Kidney (tissue), 14 donors: ENCODE measurements around the gene FAM222A. TPM values are rescaled to one million over a fixed set of nuclear protein-coding genes. Genes with fewer than 3 reads are reported as not detected.

Experiments
- DNase-seq, 5 donors: peaks; one replicate each; pipeline ENCODE4 v3.0.0-alpha.2; 2013 to 2020
- FAIRE-seq: peaks from 2 replicates; lab custom pipeline; 2012; peaks lifted over from hg19 to GRCh38; lab: Jason Lieb, UNC
- H3K27ac ChIP-seq, 2 donors: one replicate each; pipeline ENCODE4 v1.7.0; 2013; ENCODE audit warnings: low read depth in 2 of 2, low read length in 2 of 2, inconsistent platforms in 1 of 2
- H3K27me3 ChIP-seq: one replicate; pipeline ENCODE4 v1.7.1; 2013; ENCODE audit warnings: low read length, inconsistent platforms; ENCODE audit not compliant: control insufficient read depth, insufficient read depth
- H3K36me3 ChIP-seq, 3 donors: one replicate each; pipeline versions ENCODE4 v1.7.0 to v1.7.1; 2013; ENCODE audit warnings: low read length in 3 of 3, control low read depth in 1 of 3, inconsistent platforms in 1 of 3; ENCODE audit not compliant: insufficient read depth in 3 of 3, control insufficient read depth in 2 of 3
- H3K4me1 ChIP-seq, 3 donors: one replicate each; pipeline versions ENCODE4 v1.7.0 to v1.7.1; 2013; ENCODE audit warnings: low read length in 3 of 3, inconsistent platforms in 1 of 3, low read depth in 1 of 3; ENCODE audit not compliant: control insufficient read depth in 2 of 3, insufficient read depth in 2 of 3
- H3K4me3 ChIP-seq, 3 donors: one replicate each; pipeline versions ENCODE4 v1.7.0 to v1.8.1; 2013; ENCODE audit warnings: low read length in 3 of 3, control low read depth in 1 of 3, inconsistent platforms in 1 of 3
- H3K9ac ChIP-seq, 3 donors: one replicate each; pipeline versions ENCODE4 v1.7.0 to v1.7.1; 2013; ENCODE audit warnings: low read length in 3 of 3, control low read depth in 1 of 3, inconsistent platforms in 1 of 3
- H3K9me3 ChIP-seq, 3 donors: one replicate each; pipeline versions ENCODE4 v1.7.0 to v1.7.1; 2013; ENCODE audit warnings: low read length in 3 of 3, control low read depth in 1 of 3, inconsistent platforms in 1 of 3; ENCODE audit not compliant: control insufficient read depth in 2 of 3, insufficient read depth in 1 of 3
- CTCF ChIP-seq: IDR thresholded peaks from 3 replicates; pipeline ENCODE4 v1.5.1; 2012; ENCODE audit warnings: mild to moderate bottlenecking, moderate library complexity, borderline replicate concordance; ENCODE audit not compliant: insufficient read depth; ENCODE audit errors: extremely low read depth
- intact Hi-C: fragments of 100-400 bp; cut with DNase I; formaldehyde crosslinking; loops from one replicate; pipeline ENCODE4 v1.11.1; 2022
- polyA plus RNA-seq: library from polyadenylated mRNA; stranded (reverse); fragments of 350-450 nt; fragmentation: Illumina TruSeq; extraction: RNeasy Lipid Tissue Mini Kit (QIAGEN cat#74804); gene quantifications from one replicate; pipeline ENCODE4 v1.2.3, GENCODE V29; 2014; ENCODE audit warnings: low read depth, low replicate concordance; ENCODE audit not compliant: insufficient read depth
- total RNA-seq: library from RNA; stranded (reverse); fragmentation: NEBNext Ultra II Directional; extraction: Animal tissue kit (Norgen Biotek cat#: 25700); gene quantifications from one replicate; pipeline ENCODE4 v1.2.1, GENCODE V29; 2021
- donor health status: control.
- donor health status: control.
- donor health status: control.
- donor health status: control.
- donor health status: control.
- donor health status: DM: yes; HTN: yes; CAD: no.
- donor health status: Normal renal cell carcinoma (clear cell type).

The FAM222A gene
- total and polyA plus RNA-seq, 2 donors from 2014 or later: 3.7 to 12.5 TPM

GRCh38 chr12:109764776-109765445, 51.3 kb downstream of the FAM222A start:
- no peaks in the 10 kb centered on the region for H3K36me3 ChIP-seq
- peak in 2 of 5 donors; percentile 25 to 33 for DNase-seq
- no peak for FAIRE-seq

GRCh38 chr12:109765446-109765810, 51.8 kb downstream of the FAM222A start:
- FAIRE-seq (no peak), DNase-seq (peak in 2 of 5 donors; percentile 26 to 38)
- Histone ChIP-seq H3K4me1 (peaks cover 0 to 2% (median 0%) of the 10 kb centered on the region in 3 donors), H3K9me3 (peaks cover 0 to 4% (median 0%) of the 10 kb centered on the region in 3 donors), H3K27me3 (no peaks in the 10 kb centered on the region), H3K36me3 (no peaks in the 10 kb centered on the region), H3K4me3 (no peak overlapping the region), H3K9ac (no peak overlapping the region), H3K27ac (no peak overlapping the region)
- no peak for TF ChIP-seq CTCF
- intact Hi-C loops: no loop called here

More at GRCh38 chr12:109764776-109765445, 51.3 kb downstream of the FAM222A start:
- Histone ChIP-seq H3K9me3 (peaks cover 0 to 4% (median 0%) of the 10 kb centered on the region in 3 donors), H3K4me3 (no peak overlapping the region), H3K9ac (no peak overlapping the region), H3K4me1 (peaks cover 0 to 5% (median 0%) of the 10 kb centered on the region in 3 donors), H3K27ac (no peak overlapping the region), H3K27me3 (no peaks in the 10 kb centered on the region)
- intact Hi-C loops: no loop called here
- no peak for TF ChIP-seq CTCF

GRCh38 chr12:109766251-109766778, 52.7 kb downstream of the FAM222A start:
- H3K4me1 ChIP-seq: no peaks in the 10 kb centered on the region
- DNase-seq: peak in 3 of 5 donors; percentile 27 to 42 (median 34)
- intact Hi-C loops: no loop called here
- H3K9me3 ChIP-seq: peaks cover 0 to 4% (median 0%) of the 10 kb centered on the region in 3 donors
- H3K4me3 ChIP-seq: no peak overlapping the region
- no peak overlapping the region for H3K27ac ChIP-seq
- H3K27me3 ChIP-seq: no peaks in the 10 kb centered on the region
- no peak for TF ChIP-seq CTCF
- FAIRE-seq: no peak
- H3K36me3 ChIP-seq: no peaks in the 10 kb centered on the region
- no peak overlapping the region for H3K9ac ChIP-seq
